ENCODE measurements around the gene MSRB3.
A peak's percentile ranks its signal among the peaks of the same experiment; 100 is the strongest.

The MSRB3 gene

GRCh38 chr12:65300679-65301349, 22.3 kb downstream of the MSRB3 start:
- no peak overlapping the region for H3K4me3 ChIP-seq (replicated peaks; ENCODE audit: low read depth, low read length)
- H3K27me3 ChIP-seq (replicated peaks; ENCODE audit: control insufficient read depth, insufficient read depth, low read length) = no peaks in the 10 kb centered on the region
- DNase-seq (ENCODE audit: extremely low read depth, insufficient read length) = no peak
- TF ChIP-seq CTCF (IDR thresholded peaks at IDR 0.05; ENCODE audit: insufficient read depth, low read length, poor library complexity, severe bottlenecking) = peak; percentile 24
- no peaks in the 10 kb centered on the region for H3K36me3 ChIP-seq (ENCODE audit: control insufficient read depth, insufficient read depth, low read length)

- no peak for DNase-seq (ENCODE audit: extremely low read depth, insufficient read length)
- H3K27me3 ChIP-seq (replicated peaks; ENCODE audit: control insufficient read depth, insufficient read depth, low read length) = no peaks in the 10 kb centered on the region
Measured at GRCh38 chr12:65302891-65303290, 24.4 kb downstream of the MSRB3 start.

GRCh38 chr12:65305346-65305950, 27.0 kb downstream of the MSRB3 start:
- no peak for DNase-seq (ENCODE audit: extremely low read depth, insufficient read length)
- Histone ChIP-seq H3K36me3 (ENCODE audit: control insufficient read depth, insufficient read depth, low read length) (no peaks in the 10 kb centered on the region), H3K27me3 (replicated peaks; ENCODE audit: control insufficient read depth, insufficient read depth, low read length) (no peaks in the 10 kb centered on the region), H3K4me3 (replicated peaks; ENCODE audit: low read depth, low read length) (no peak overlapping the region)
- no peak for TF ChIP-seq CTCF (IDR thresholded peaks at IDR 0.05; ENCODE audit: insufficient read depth, low read length, poor library complexity, severe bottlenecking)

More at GRCh38 chr12:65302891-65303290, 24.4 kb downstream of the MSRB3 start:
- TF ChIP-seq CTCF (IDR thresholded peaks at IDR 0.05; ENCODE audit: insufficient read depth, low read length, poor library complexity, severe bottlenecking) = no peak
- no peaks in the 10 kb centered on the region for H3K36me3 ChIP-seq (ENCODE audit: control insufficient read depth, insufficient read depth, low read length)
- no peak overlapping the region for H3K4me3 ChIP-seq (replicated peaks; ENCODE audit: low read depth, low read length)

- peak; percentile 66 for TF ChIP-seq CTCF (IDR thresholded peaks at IDR 0.05; ENCODE audit: insufficient read depth, low read length, poor library complexity, severe bottlenecking)
- Histone ChIP-seq H3K27me3 (replicated peaks; ENCODE audit: control insufficient read depth, insufficient read depth, low read length) (no peaks in the 10 kb centered on the region), H3K36me3 (ENCODE audit: control insufficient read depth, insufficient read depth, low read length) (no peaks in the 10 kb centered on the region), H3K4me3 (replicated peaks; ENCODE audit: low read depth, low read length) (no peak overlapping the region)
- peak; percentile 20 for DNase-seq (ENCODE audit: extremely low read depth, insufficient read length)
Measured at GRCh38 chr12:65306366-65307168, 28.1 kb downstream of the MSRB3 start.

GRCh38 chr12:65307169-65307501, 28.7 kb downstream of the MSRB3 start:
- Histone ChIP-seq H3K27me3 (replicated peaks; ENCODE audit: control insufficient read depth, insufficient read depth, low read length) (no peaks in the 10 kb centered on the region), H3K36me3 (ENCODE audit: control insufficient read depth, insufficient read depth, low read length) (no peaks in the 10 kb centered on the region), H3K4me3 (replicated peaks; ENCODE audit: low read depth, low read length) (no peak overlapping the region)
- no peak for DNase-seq (ENCODE audit: extremely low read depth, insufficient read length)
- no peak for TF ChIP-seq CTCF (IDR thresholded peaks at IDR 0.05; ENCODE audit: insufficient read depth, low read length, poor library complexity, severe bottlenecking)

Measured in GM06990 (cell line).